ENCODE results near the gene DENND4C.

- TF ChIP-seq CTCF (IDR thresholded peaks at IDR 0.05; ENCODE audit: low read length) = no peak
- no peak for TF ChIP-seq EZH2 (IDR thresholded peaks at IDR 0.05; ENCODE audit: borderline replicate concordance, low read length)
These were observed 51.3 kb downstream of the DENND4C start for GRCh38 chr9:19281801-19282200.

Measured in OCI-LY1 (cell line).